ENCODE data around the gene ZNF598.

The ZNF598 gene

DNA sequence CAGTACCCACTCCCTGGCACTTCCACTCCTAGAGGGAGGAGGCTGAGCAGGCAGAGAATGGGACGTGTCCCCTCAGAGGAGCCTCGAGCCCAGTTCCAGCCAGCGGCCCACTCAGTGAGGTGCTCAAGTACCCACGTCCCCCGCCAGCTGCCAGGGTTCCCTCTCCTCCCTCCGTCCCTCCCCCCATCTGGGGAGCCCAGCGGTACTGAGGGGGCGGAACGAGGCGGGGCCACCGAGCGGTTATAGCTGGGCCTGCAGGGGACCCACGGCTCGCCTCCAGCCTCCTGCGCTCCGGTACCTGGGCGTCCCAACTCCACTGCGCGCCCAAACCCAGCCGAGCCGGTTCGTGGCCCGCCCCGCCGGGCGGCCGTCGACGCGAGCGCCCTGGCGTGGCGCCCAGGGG is 9.9 kb upstream of the ZNF598 start, which contains the start of gene NPW:
Gene NPW, plus strand, starts transcription at position 268 of the 403 bp plus-strand sequence.
- Histone ChIP-seq H3F3A (ENCODE audit: control insufficient read depth, insufficient read depth) (no peaks in the 10 kb centered on the region; the same call in 1 of the 2 replicates), H3K27me3 (ENCODE audit: control insufficient read depth, low read length) (peaks cover 32% of the 10 kb centered on the region), H3K36me3 (ENCODE audit: control insufficient read depth, low read length) (no peaks in the 10 kb centered on the region), H3K9me2 (replicated peaks; ENCODE audit: control insufficient read depth, low read length) (no peaks in the 10 kb centered on the region), H3K79me2 (ENCODE audit: control insufficient read depth, low read length) (no peaks in the 10 kb centered on the region), H3K4me3 (ENCODE audit: low read length) (no peak within 1 kb of the TSS), H3K4me2 (ENCODE audit: low read length) (no peak within 1 kb of the TSS), H4K20me1 (ENCODE audit: control insufficient read depth, insufficient read depth, low read depth, low read length) (no peaks in the 10 kb centered on the region), H3K4me1 (ENCODE audit: control insufficient read depth, low read length) (peaks cover 12% of the 10 kb centered on the region), H3K9me3 (ENCODE audit: control insufficient read depth, insufficient read depth, low read length) (no peaks in the 10 kb centered on the region), H3K27ac (ENCODE audit: low read depth, low read length) (no peak within 1 kb of the TSS)
- no peak for TF ChIP-seq EZH2phosphoT487 (IDR thresholded peaks at IDR 0.05; ENCODE audit: borderline replicate concordance, low read length)
- TF ChIP-seq, protein P1, sequence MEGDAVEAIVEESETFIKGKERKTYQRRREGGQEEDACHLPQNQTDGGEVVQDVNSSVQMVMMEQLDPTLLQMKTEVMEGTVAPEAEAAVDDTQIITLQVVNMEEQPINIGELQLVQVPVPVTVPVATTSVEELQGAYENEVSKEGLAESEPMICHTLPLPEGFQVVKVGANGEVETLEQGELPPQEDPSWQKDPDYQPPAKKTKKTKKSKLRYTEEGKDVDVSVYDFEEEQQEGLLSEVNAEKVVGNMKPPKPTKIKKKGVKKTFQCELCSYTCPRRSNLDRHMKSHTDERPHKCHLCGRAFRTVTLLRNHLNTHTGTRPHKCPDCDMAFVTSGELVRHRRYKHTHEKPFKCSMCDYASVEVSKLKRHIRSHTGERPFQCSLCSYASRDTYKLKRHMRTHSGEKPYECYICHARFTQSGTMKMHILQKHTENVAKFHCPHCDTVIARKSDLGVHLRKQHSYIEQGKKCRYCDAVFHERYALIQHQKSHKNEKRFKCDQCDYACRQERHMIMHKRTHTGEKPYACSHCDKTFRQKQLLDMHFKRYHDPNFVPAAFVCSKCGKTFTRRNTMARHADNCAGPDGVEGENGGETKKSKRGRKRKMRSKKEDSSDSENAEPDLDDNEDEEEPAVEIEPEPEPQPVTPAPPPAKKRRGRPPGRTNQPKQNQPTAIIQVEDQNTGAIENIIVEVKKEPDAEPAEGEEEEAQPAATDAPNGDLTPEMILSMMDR (IDR thresholded peaks at IDR 0.05; ENCODE audit: low read depth, low read length, poor library complexity, severe bottlenecking) = no peak

DNA sequence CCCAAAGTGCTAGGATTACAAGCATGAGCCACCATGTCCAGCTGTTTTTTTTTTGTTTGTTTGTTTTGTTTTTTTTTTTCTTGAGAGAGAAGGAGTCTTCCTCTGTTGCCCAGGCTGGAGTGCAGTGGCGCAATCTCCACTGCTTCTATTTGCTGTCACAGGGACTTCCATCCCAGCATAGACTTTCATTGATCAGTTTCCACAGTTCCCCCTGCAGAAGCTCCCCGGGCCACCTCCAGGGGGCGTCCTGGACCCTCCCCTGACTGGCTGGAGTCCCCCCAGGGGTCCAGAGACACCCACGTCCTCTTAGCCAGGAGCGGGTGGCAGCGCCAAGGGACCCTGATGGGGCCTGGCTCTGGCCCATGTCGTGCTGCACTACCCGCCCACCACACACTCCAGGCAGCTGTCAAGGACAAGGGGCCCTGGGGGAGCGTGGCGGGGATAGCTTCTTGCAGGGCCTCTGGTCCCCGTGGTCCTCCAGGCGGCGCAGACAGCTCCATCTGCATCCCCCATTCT is 6.8 kb upstream of the ZNF598 start:
- H3K4me3 ChIP-seq (ENCODE audit: low read length) = no peak overlapping the region
- no peak overlapping the region for H3K27ac ChIP-seq (ENCODE audit: low read depth, low read length)
- TF ChIP-seq, protein P1 (IDR thresholded peaks at IDR 0.05; ENCODE audit: low read depth, low read length, poor library complexity, severe bottlenecking) = peak; percentile 76
- TF ChIP-seq EZH2phosphoT487 (IDR thresholded peaks at IDR 0.05; ENCODE audit: borderline replicate concordance, low read length) = no peak
- peaks cover 26% of the 10 kb centered on the region for H3K27me3 ChIP-seq (ENCODE audit: control insufficient read depth, low read length)
- no peaks in the 10 kb centered on the region for H3F3A ChIP-seq (ENCODE audit: control insufficient read depth, insufficient read depth)
- H3K36me3 ChIP-seq (ENCODE audit: control insufficient read depth, low read length) = no peaks in the 10 kb centered on the region
- no peaks in the 10 kb centered on the region for H3K9me3 ChIP-seq (ENCODE audit: control insufficient read depth, insufficient read depth, low read length)
- no peaks in the 10 kb centered on the region for H3K79me2 ChIP-seq (ENCODE audit: control insufficient read depth, low read length)
- H3K4me2 ChIP-seq (ENCODE audit: low read length) = no peak overlapping the region
- H3K9me2 ChIP-seq (replicated peaks; ENCODE audit: control insufficient read depth, low read length) = no peaks in the 10 kb centered on the region
- H3K4me1 ChIP-seq (ENCODE audit: control insufficient read depth, low read length) = no peaks in the 10 kb centered on the region
- H4K20me1 ChIP-seq (ENCODE audit: control insufficient read depth, insufficient read depth, low read depth, low read length) = no peaks in the 10 kb centered on the region

DNA sequence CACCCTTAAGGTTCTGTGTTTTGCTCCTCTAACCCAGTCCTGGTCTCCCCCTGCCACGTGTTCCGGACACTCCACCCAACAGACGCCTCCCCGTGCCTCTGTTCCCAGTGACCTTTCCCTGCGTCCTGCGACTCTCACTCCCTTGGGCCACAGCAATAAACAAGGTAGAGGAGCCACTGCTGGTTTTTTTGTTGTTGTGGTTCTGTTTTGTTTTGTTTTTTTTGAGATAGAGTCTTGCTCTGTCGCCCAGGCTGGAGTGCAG is 6.3 kb upstream of the ZNF598 start:
- H3K9me2 ChIP-seq (replicated peaks; ENCODE audit: control insufficient read depth, low read length) = no peaks in the 10 kb centered on the region
- no peaks in the 10 kb centered on the region for H3K9me3 ChIP-seq (ENCODE audit: control insufficient read depth, insufficient read depth, low read length)
- no peak overlapping the region for H3K4me2 ChIP-seq (ENCODE audit: low read length)
- peaks cover under 1% of the 10 kb centered on the region; the same call in 1 of the 2 replicates for H3K79me2 ChIP-seq (ENCODE audit: control insufficient read depth, low read length)
- no peaks in the 10 kb centered on the region for H3F3A ChIP-seq (ENCODE audit: control insufficient read depth, insufficient read depth)
- peaks cover 26% of the 10 kb centered on the region for H3K27me3 ChIP-seq (ENCODE audit: control insufficient read depth, low read length)
- no peak overlapping the region for H3K4me3 ChIP-seq (ENCODE audit: low read length)
- H3K36me3 ChIP-seq (ENCODE audit: control insufficient read depth, low read length) = no peaks in the 10 kb centered on the region
- H3K4me1 ChIP-seq (ENCODE audit: control insufficient read depth, low read length) = peaks cover under 1% of the 10 kb centered on the region
- H3K27ac ChIP-seq (ENCODE audit: low read depth, low read length) = no peak overlapping the region
- TF ChIP-seq, protein P1 (IDR thresholded peaks at IDR 0.05; ENCODE audit: low read depth, low read length, poor library complexity, severe bottlenecking) = no peak
- no peak for TF ChIP-seq EZH2phosphoT487 (IDR thresholded peaks at IDR 0.05; ENCODE audit: borderline replicate concordance, low read length)
- H4K20me1 ChIP-seq (ENCODE audit: control insufficient read depth, insufficient read depth, low read depth, low read length) = no peaks in the 10 kb centered on the region
